K562 (cell line): Measurements from ENCODE around the gene GMNC. TPM values are rescaled to one million over a fixed set of nuclear protein-coding genes. Genes with fewer than 3 reads are reported as not detected.

ENCODE experiments used
- ATAC-seq: fragments of 200-7000 bp; cut with Tn5 transposase; 3 replicates; pipeline ENCODE4 v1.9.1; 2020; ENCODE audit warnings: moderate library complexity
- BruUV-seq: library from RNA; stranded (reverse); fragments of 400-500 nt; replicated peaks from 2 replicates; lab custom pipeline; 2021; lab: Mats Ljungman, UMichigan
- CTCF ChIA-PET: fragments of 300-600 bp; formaldehyde crosslinking; extraction: SDS; loops from one replicate; lab custom pipeline; 2021; ENCODE audit warnings: low intra/inter-chr PET ratio; lab: Yijun Ruan, JAX
- POLR2A ChIA-PET: fragments of 300-600, 350-650 bp; sonication (Branson Sonifier 250); formaldehyde crosslinking; extraction: SDS; loops from one replicate; lab custom pipeline; 2021; ENCODE audit warnings: antibody characterized with exemption, inconsistent platforms; lab: Yijun Ruan, JAX
- DNase-seq, 4 experiments: peaks; one replicate each; pipeline versions ENCODE4 v3.0.0 to v3.0.0-alpha.2; 2011 to 2018; ENCODE audit warnings: low spot score in 3 of 4, mixed read lengths in 3 of 4; ENCODE audit errors: extremely low read depth in 1 of 4
- FAIRE-seq: peaks from 2 replicates; lab custom pipeline; 2011; peaks lifted over from hg19 to GRCh38; lab: Jason Lieb, UNC
- H2AFZ ChIP-seq: 2 replicates; pipeline ENCODE4 v1.6.0; 2011; ENCODE audit warnings: low read depth, low read length, control low read depth, inconsistent platforms
- H3K27ac ChIP-seq: fragments of 200-600 bp; 3 replicates; pipeline ENCODE4 v1.8.0; 2011; ENCODE audit warnings: low read depth, mild to moderate bottlenecking, control low read depth, inconsistent platforms, low read length, moderate library complexity, mixed read lengths; ENCODE audit errors: extremely low read depth
- H3K27me3 ChIP-seq, 2 experiments: fragments of 300-600 bp in 1 of 2; 2 replicates in 1 of 2; 3 replicates in 1 of 2; pipeline versions ENCODE4 v1.6.0 to v1.8.0; 2011; ENCODE audit warnings: inconsistent platforms in 2 of 2, low read length in 2 of 2, mild to moderate bottlenecking in 1 of 2, mixed read lengths in 1 of 2, moderate library complexity in 1 of 2; ENCODE audit not compliant: control insufficient read depth in 2 of 2, insufficient read depth in 2 of 2
- H3K36me3 ChIP-seq: fragments of 300-600 bp; 3 replicates; pipeline ENCODE4 v1.8.0; 2011; ENCODE audit warnings: mild to moderate bottlenecking, low read length, inconsistent platforms; ENCODE audit not compliant: control insufficient read depth, insufficient read depth
- H3K4me1 ChIP-seq, 2 experiments: fragments of 200-600 bp in 1 of 2; replicated peaks in 1 of 2; 2 replicates in 1 of 2; 3 replicates in 1 of 2; pipeline versions ENCODE4 v1.5.1 to v1.8.0; 2011; ENCODE audit warnings: inconsistent platforms in 2 of 2, low read length in 2 of 2, mild to moderate bottlenecking in 1 of 2, mixed read lengths in 1 of 2, moderate library complexity in 1 of 2; ENCODE audit not compliant: control insufficient read depth in 2 of 2, insufficient read depth in 2 of 2
- H3K4me2 ChIP-seq: 2 replicates; pipeline ENCODE4 v1.6.1; 2011; ENCODE audit warnings: low read length, control low read depth, inconsistent platforms, mixed read lengths; ENCODE audit not compliant: insufficient read depth
- H3K4me3 ChIP-seq: fragments of 200-600 bp; sonication (generic), shearing (Covaris generic); 2 replicates; pipeline ENCODE4 v1.5.1; 2016; ENCODE audit warnings: control low read depth, inconsistent platforms
- H3K79me2 ChIP-seq: fragments of 200-600 bp; 3 replicates; pipeline ENCODE4 v1.8.0; 2011; ENCODE audit warnings: low read length, inconsistent platforms; ENCODE audit not compliant: control insufficient read depth, insufficient read depth
- H3K9ac ChIP-seq, 2 experiments: 2 replicates each; pipeline versions ENCODE4 v1.6.0 to v1.6.1; 2011; ENCODE audit warnings: low read depth in 2 of 2, low read length in 2 of 2, control low read depth in 1 of 2, inconsistent platforms in 1 of 2, mild to moderate bottlenecking in 1 of 2, mixed read lengths in 1 of 2; ENCODE audit not compliant: insufficient read depth in 1 of 2
- H3K9me1 ChIP-seq: one replicate; pipeline ENCODE4 v1.6.0; 2011; ENCODE audit warnings: inconsistent platforms, mild to moderate bottlenecking, low read length, moderate library complexity; ENCODE audit not compliant: control insufficient read depth, insufficient read depth
- H3K9me3 ChIP-seq: replicated peaks from 2 replicates; pipeline ENCODE4 v1.5.1; 2011; ENCODE audit warnings: low read depth, low read length, inconsistent platforms; ENCODE audit not compliant: control insufficient read depth, insufficient read depth
- H4K20me1 ChIP-seq: replicated peaks from 2 replicates; pipeline ENCODE4 v1.6.1; 2011; ENCODE audit warnings: low read length, inconsistent platforms, mixed read lengths; ENCODE audit not compliant: control insufficient read depth, insufficient read depth
- ARHGAP35 ChIP-seq: fragments of 450-650 bp; IDR thresholded peaks from 2 replicates; pipeline ENCODE4 v1.6.1; 2018; ENCODE audit not compliant: partially characterized antibody
- CHCHD3 ChIP-seq: fragments of 250-450 bp; sonication (Bioruptor Pico); IDR thresholded peaks from 2 replicates; pipeline ENCODE4 v2.1.2; 2022; ENCODE audit warnings: mild to moderate bottlenecking
- CHD1 ChIP-seq: fragments of 200-600 bp; sonication (generic); IDR thresholded peaks from one replicate; pipeline ENCODE4 v1.6.1; 2012; ENCODE audit warnings: mild to moderate bottlenecking, moderate library complexity, low read length, inconsistent platforms
- CHD4 ChIP-seq: fragments of 200-600 bp; sonication (generic); IDR thresholded peaks from 3 replicates; pipeline ENCODE4 v1.6.1; 2012; ENCODE audit warnings: low read depth, mild to moderate bottlenecking, mixed read lengths, low read length, inconsistent platforms; ENCODE audit not compliant: insufficient read depth, insufficient replicate concordance, poor library complexity, severe bottlenecking
- ETV5 ChIP-seq: sonication (generic); formaldehyde crosslinking; IDR thresholded peaks from 2 replicates; pipeline ENCODE4 v1.4.0; 2020; ENCODE audit warnings: low read depth, mild to moderate bottlenecking, missing genetic modification reagents
- EZH2 ChIP-seq: IDR thresholded peaks from 2 replicates; pipeline ENCODE4 v1.6.1; 2012; ENCODE audit warnings: low read depth, mild to moderate bottlenecking, inconsistent platforms, low read length, borderline replicate concordance
- GABPA ChIP-seq: fragments of 200-800 bp; sonication (Bioruptor generic); conservative IDR thresholded peaks from 2 replicates; pipeline ENCODE4 v1.6.1; 2016; ENCODE audit warnings: low read depth, missing genetic modification characterization, missing compliant biosample characterization
- GATAD2B ChIP-seq: fragments of 450-650 bp; IDR thresholded peaks from 2 replicates; pipeline ENCODE4 v1.6.1; 2017; ENCODE audit warnings: mild to moderate bottlenecking, borderline replicate concordance
- GTF2F1 ChIP-seq: IDR thresholded peaks from 2 replicates; pipeline ENCODE4 v1.6.1; 2011; ENCODE audit warnings: low read depth, low read length, improper control_type of control experiment
- IRF1 ChIP-seq: sonication (generic); formaldehyde crosslinking; IDR thresholded peaks from 2 replicates; pipeline ENCODE4 v1.8.0; 2022; ENCODE audit warnings: missing genetic modification reagents, mild to moderate bottlenecking, borderline replicate concordance
- MTA2 ChIP-seq: fragments of 450-650 bp; IDR thresholded peaks from 2 replicates; pipeline ENCODE4 v1.6.1; 2016; ENCODE audit warnings: low read depth
- PHF21A ChIP-seq: fragments of 450-650 bp; IDR thresholded peaks from 2 replicates; pipeline ENCODE4 v1.6.1; 2017; ENCODE audit warnings: low read depth, borderline replicate concordance
- PRMT5 ChIP-seq: sonication (generic); formaldehyde crosslinking; IDR thresholded peaks from 2 replicates; pipeline ENCODE4 v1.5.0; 2020; ENCODE audit warnings: missing genetic modification reagents
- RBFOX2 ChIP-seq: fragments of 200-400 bp; formaldehyde crosslinking; IDR thresholded peaks from 2 replicates; pipeline ENCODE4 v1.6.1; 2017; ENCODE audit warnings: low read depth, mild to moderate bottlenecking, low read length, moderate library complexity
- RHOXF2B ChIP-seq: fragments of 250-450 bp; sonication (Bioruptor Pico); conservative IDR thresholded peaks from 2 replicates; pipeline ENCODE4 v1.5.1; 2021
- SAFB2 ChIP-seq: fragments of 200-400 bp; formaldehyde crosslinking; IDR thresholded peaks from 2 replicates; pipeline ENCODE4 v1.6.1; 2018; ENCODE audit warnings: borderline replicate concordance, low read length, low read depth, moderate library complexity; ENCODE audit not compliant: severe bottlenecking
- SMAD3 ChIP-seq: fragments of 450-650 bp; formaldehyde crosslinking; conservative IDR thresholded peaks from 2 replicates; pipeline ENCODE4 v1.4.0; 2020; ENCODE audit warnings: mild to moderate bottlenecking
- SMARCB1 ChIP-seq: IDR thresholded peaks from 2 replicates; pipeline ENCODE4 v1.6.1; 2011; ENCODE audit warnings: improper control_type of control experiment, low read depth; ENCODE audit not compliant: insufficient read length
- SNRNP70 ChIP-seq: fragments of 200-400 bp; formaldehyde crosslinking; optimal IDR thresholded peaks from 2 replicates; pipeline ENCODE3; 2017; ENCODE audit warnings: low read depth, low read length
- SRSF1 ChIP-seq: fragments of 200-400 bp; formaldehyde crosslinking; IDR thresholded peaks from 2 replicates; pipeline ENCODE4 v1.6.1; 2017; ENCODE audit warnings: mild to moderate bottlenecking, low read depth, low read length, moderate library complexity
- ZNF12 ChIP-seq: sonication (generic); formaldehyde crosslinking; IDR thresholded peaks from 2 replicates; pipeline ENCODE4 v1.4.0; 2020; ENCODE audit warnings: mild to moderate bottlenecking, missing genetic modification reagents
- ZNF263 ChIP-seq: sonication (generic); formaldehyde crosslinking; IDR thresholded peaks from 2 replicates; pipeline ENCODE4 v1.8.0; 2022; ENCODE audit warnings: mild to moderate bottlenecking, missing genetic modification reagents, borderline replicate concordance
- ZNF668 ChIP-seq: fragments of 250-450 bp; sonication (Bioruptor Pico); IDR thresholded peaks from 2 replicates; pipeline ENCODE4 v1.8.0; 2022; ENCODE audit warnings: mild to moderate bottlenecking, inconsistent platforms
- WGBS: fragments of 100-300 bp; shearing (Covaris generic); methylation state at CpG from one replicate; pipeline ENCODE4 v1.1.6; 2016; ENCODE audit warnings: low coverage, mixed read lengths; ENCODE audit not compliant: insufficient coverage; ENCODE audit errors: missing lambda C conversion rate; 5-methylcytosine and 5-hydroxymethylcytosine counted together
- in situ Hi-C: fragments of 300-500 bp; cut with MboI; formaldehyde crosslinking; loops from 4 replicates; pipeline ENCODE4 v1.15.0; 2018; ENCODE audit warnings: inconsistent platforms, mixed read lengths
- intact Hi-C: fragments of 100-400 bp; cut with micrococcal nuclease; formaldehyde crosslinking; loops from 2 replicates; pipeline ENCODE4 v1.14.2; 2022
- polyA plus RNA-seq, 8 experiments: library from polyadenylated mRNA; depleted of rRNA in 4 of 8; stranded (reverse) in 5 of 8; unstranded in 3 of 8; fragments of >200 nt; fragmentation: Nextera tagmentation in 2 of 8; fragmentation: Illumina TruSeq in 1 of 8; extraction: Ambion mirVana in 2 of 8; extraction: Trizol in 1 of 8; gene quantifications; 2 replicates each; pipeline versions ENCODE4 v1.2.1 to v1.2.3, GENCODE V29; 2011 to 2014; ENCODE audit warnings: inconsistent platforms in 1 of 8, missing spikeins in 1 of 8
- total RNA-seq, 7 experiments: library from RNA; depleted of rRNA in 6 of 7; stranded (reverse); fragments of >200 nt in 6 of 7; fragmentation: Illumina TruSeq in 2 of 7; extraction: Trizol in 2 of 7; gene quantifications; 2 replicates each; pipeline versions ENCODE4 v1.2.1 to v1.2.3, GENCODE V29; 2011 to 2021; ENCODE audit warnings: low replicate concordance in 1 of 7

GMNC gene
- total and polyA plus RNA-seq, 9 of the 15 experiments (the other 6 are each of a cell fraction or from before 2014, with no cell fraction given): not detected

DNA sequence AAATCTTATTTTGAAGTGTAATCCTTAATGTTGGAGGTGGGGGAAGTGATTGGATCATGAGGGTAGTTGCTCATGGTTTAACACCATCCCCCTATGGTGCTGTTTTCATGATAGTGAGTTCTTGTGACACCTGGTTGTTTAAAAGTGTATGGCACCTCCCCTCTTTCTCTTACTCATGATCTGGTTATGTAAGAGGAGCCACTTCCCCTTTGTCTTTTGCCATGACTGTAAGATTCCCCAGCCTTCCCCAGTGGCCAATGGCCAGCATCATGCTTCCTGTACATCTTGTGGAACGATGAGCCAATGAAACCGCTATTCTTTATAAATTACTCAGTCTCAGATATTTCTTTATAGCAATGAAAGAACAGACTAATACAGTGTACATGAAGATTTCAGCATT lies 39.8 kb upstream of the GMNC start (continued):
- TF ChIP-seq ZNF263 (CRISPR knock-in tag) (no peak), MTA2 (no peak), GATAD2B (no peak), SRSF1 (no peak), EZH2 (no peak)

GRCh38 chr3:190892395-190892902 lies 30.0 kb upstream of the GMNC start:
- Histone ChIP-seq H3K4me2 (no peak overlapping the region), H3K9ac (no peak overlapping the region), H3K79me2 (no peaks in the 10 kb centered on the region), H2AFZ (no peak overlapping the region), H3K9me1 (no peaks in the 10 kb centered on the region), H3K36me3 (no peaks in the 10 kb centered on the region), H3K27ac (no peak overlapping the region), H4K20me1 (no peaks in the 10 kb centered on the region), H3K4me3 (no peak overlapping the region), H3K9me3 (no peaks in the 10 kb centered on the region), H3K27me3 (no peaks in the 10 kb centered on the region), H3K4me1 (no peaks in the 10 kb centered on the region)
- in situ Hi-C loops (no loop called here), intact Hi-C loops (no loop called here)
- WGBS: 2% methylated on average over 4 of the region's 4 CpGs
- BruUV-seq: no TSS peak
- ATAC-seq: no peak
- ChIA-PET POLR2A (no interaction called here), CTCF (no interaction called here)
- FAIRE-seq: no peak
- DNase-seq: no peak
- TF ChIP-seq ZNF12: no peak
- no peak for TF ChIP-seq CHCHD3 (CRISPR knock-in tag)
- TF ChIP-seq PRMT5 (CRISPR knock-in tag): no peak
- no peak for TF ChIP-seq CHD1
- no peak for TF ChIP-seq PHF21A
- TF ChIP-seq GTF2F1: no peak
- TF ChIP-seq ETV5 (CRISPR knock-in tag): no peak
- TF ChIP-seq GABPA (tag): no peak
- no peak for TF ChIP-seq SNRNP70
- TF ChIP-seq ZNF668 (CRISPR knock-in tag): no peak
- TF ChIP-seq SMARCB1: no peak
- TF ChIP-seq RHOXF2B (CRISPR knock-in tag): no peak
- no peak for TF ChIP-seq IRF1 (CRISPR knock-in tag)
- no peak for TF ChIP-seq SAFB2
- no peak for TF ChIP-seq SMAD3 (CRISPR knock-in tag)
- no peak for TF ChIP-seq RBFOX2
- TF ChIP-seq CHD4: no peak
- TF ChIP-seq ARHGAP35: no peak
